Activated B cell treated with CpG ODN at 0.5 μM for 24 hours (primary cell): Measurements from ENCODE around the gene MAP6. TPM values are rescaled to one million over a fixed set of nuclear protein-coding genes. Genes with fewer than 3 reads are reported as not detected.

Experiments used
- ATAC-seq: fragments of 200-7000 bp; cut with Tn5 transposase; one replicate; pipeline ENCODE4 v1.10.0; 2021; ENCODE audit warnings: low read depth, mild to moderate bottlenecking, moderate library complexity
- CTCF ChIA-PET: fragments of 350-600 bp; sonication (Branson Sonifier 250); formaldehyde crosslinking; loops from one replicate; lab custom pipeline; 2021; ENCODE audit warnings: antibody characterized with exemption; lab: Charles Lee
- POLR2A ChIA-PET: fragments of 350-600 bp; sonication (Branson Sonifier 250); formaldehyde crosslinking; loops from one replicate; lab custom pipeline; 2021; ENCODE audit warnings: antibody characterized with exemption; lab: Charles Lee
- DNase-seq: peaks from one replicate; pipeline ENCODE4 v3.0.0; 2022
- H3K27ac Mint-ChIP-seq: one replicate; pipeline ENCODE4 v1.8.0; 2020; ENCODE audit warnings: mixed read lengths
- H3K27me3 Mint-ChIP-seq: one replicate; pipeline ENCODE4 v1.8.0; 2021; ENCODE audit warnings: mixed read lengths
- H3K36me3 Mint-ChIP-seq: one replicate; pipeline ENCODE4 v1.8.0; 2021; ENCODE audit warnings: low read depth, mixed read lengths
- H3K4me1 Mint-ChIP-seq: one replicate; pipeline ENCODE4 v1.8.0; 2021; ENCODE audit warnings: mixed read lengths
- H3K4me3 Mint-ChIP-seq: one replicate; pipeline ENCODE4 v1.8.0; 2020; ENCODE audit warnings: mild to moderate bottlenecking, mixed read lengths
- H3K9me3 Mint-ChIP-seq: one replicate; pipeline ENCODE4 v1.8.0; 2020; ENCODE audit warnings: mixed read lengths
- CTCF ChIP-seq: fragments of 200-600 bp; IDR thresholded peaks from one replicate; pipeline ENCODE4 v1.8.0; 2022; ENCODE audit warnings: antibody characterized with exemption, mild to moderate bottlenecking
- intact Hi-C: fragments of 100-400 bp; cut with micrococcal nuclease; formaldehyde crosslinking; loops from one replicate; pipeline ENCODE4 v1.15.1; 2024
- total RNA-seq: library from RNA; stranded (reverse); gene quantifications from 2 replicates; pipeline ENCODE4 v1.2.3, GENCODE V29; 2022

The MAP6 gene
- total RNA-seq, 1 donor from 2014 or later: 0.40 TPM

- ATAC-seq (no peak), DNase-seq (no peak)
- TF ChIP-seq CTCF: no peak
- intact Hi-C loops: no loop called here
- Mint-ChIP-seq H3K27ac (no peak overlapping the region), H3K9me3 (no peaks in the 10 kb centered on the region), H3K27me3 (peaks cover under 1% of the 10 kb centered on the region), H3K4me1 (peaks cover 20% of the 10 kb centered on the region), H3K4me3 (no peak overlapping the region), H3K36me3 (no peaks in the 10 kb centered on the region)
- ChIA-PET POLR2A (interaction anchor here (1.4 kb wide), 1 partner anchor 12 kb away, joined by 3 read pairs; no protein-coding TSS in a partner anchor), CTCF (interaction anchor here (0.8 to 1.7 kb wide), 3 partner anchors 9 to 611 kb away, joined by 3 to 4 read pairs (median 4); no protein-coding TSS in a partner anchor)
Measured at GRCh38 chr11:75598900-75599299, 69.9 kb downstream of the MAP6 start.

GRCh38 chr11:75598264-75598663 lies 70.6 kb downstream of the MAP6 start:
- no peak overlapping the region for H3K4me3 Mint-ChIP-seq
- no peaks in the 10 kb centered on the region for H3K9me3 Mint-ChIP-seq
- POLR2A ChIA-PET: interaction anchor here (1.4 kb wide), 1 partner anchor 11 kb away, joined by 3 read pairs; no protein-coding TSS in a partner anchor
- TF ChIP-seq CTCF: no peak
- no peaks in the 10 kb centered on the region for H3K36me3 Mint-ChIP-seq
- no peak overlapping the region for H3K27ac Mint-ChIP-seq
- peaks cover 20% of the 10 kb centered on the region for H3K4me1 Mint-ChIP-seq
- no peak for DNase-seq
- CTCF ChIA-PET: interaction anchor here (0.9 to 1.7 kb wide), 3 partner anchors 9 to 270 kb away, joined by 4 to 6 read pairs (median 5); no protein-coding TSS in a partner anchor
- intact Hi-C loops: no loop called here
- H3K27me3 Mint-ChIP-seq: no peaks in the 10 kb centered on the region
- ATAC-seq: no peak

- H3K27ac Mint-ChIP-seq: no peak overlapping the region
- ATAC-seq: no peak
- no peak overlapping the region for H3K4me3 Mint-ChIP-seq
- intact Hi-C loops: loop anchor here (1.0 to 2.0 kb wide), 2 partner anchors 50 to 109 kb away; no protein-coding TSS in a partner anchor
- no peaks in the 10 kb centered on the region for H3K9me3 Mint-ChIP-seq
- H3K27me3 Mint-ChIP-seq: peaks cover 4% of the 10 kb centered on the region
- H3K36me3 Mint-ChIP-seq: no peaks in the 10 kb centered on the region
- ChIA-PET CTCF (interaction anchor here (0.7 to 1.7 kb wide), 4 partner anchors 10 to 271 kb away, joined by 3 to 6 read pairs (median 4); no protein-coding TSS in a partner anchor), POLR2A (no interaction called here)
- no peak for DNase-seq
- TF ChIP-seq CTCF: no peak
- H3K4me1 Mint-ChIP-seq: peaks cover 20% of the 10 kb centered on the region
Measured at GRCh38 chr11:75597636-75598035, 71.2 kb downstream of the MAP6 start.

DNA sequence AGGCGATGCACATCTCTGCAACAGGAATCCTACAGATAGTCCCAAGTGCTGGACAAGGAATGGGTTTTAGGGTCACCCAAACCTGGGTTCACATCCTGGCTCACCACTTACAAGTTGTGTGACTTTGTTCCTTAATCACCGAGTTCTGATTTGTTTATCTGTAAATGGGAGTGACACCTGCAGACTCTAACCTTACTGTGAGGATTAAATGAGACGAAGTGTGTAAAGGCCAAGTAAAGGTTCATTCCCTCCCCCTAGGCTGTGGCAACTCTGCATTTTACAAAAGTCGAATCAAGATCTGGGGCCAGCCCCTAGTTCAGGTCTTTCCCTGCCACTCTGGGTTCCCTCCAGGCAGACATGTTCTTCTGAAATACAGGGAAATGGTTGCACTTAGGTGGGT lies 71.9 kb downstream of the MAP6 start:
- H3K4me1 Mint-ChIP-seq: peaks cover 20% of the 10 kb centered on the region
- H3K9me3 Mint-ChIP-seq: no peaks in the 10 kb centered on the region
- POLR2A ChIA-PET: interaction anchor here (1.1 kb wide), 1 partner anchor 12 kb away, joined by 5 read pairs; no protein-coding TSS in a partner anchor
- intact Hi-C loops: loop anchor here (1.0 to 2.0 kb wide), 2 partner anchors 50 to 110 kb away; no protein-coding TSS in a partner anchor
- peaks cover 4% of the 10 kb centered on the region for H3K27me3 Mint-ChIP-seq
- DNase-seq (no peak), ATAC-seq (no peak)
- no peak overlapping the region for H3K4me3 Mint-ChIP-seq
- no peak for TF ChIP-seq CTCF
- H3K36me3 Mint-ChIP-seq: no peaks in the 10 kb centered on the region
- no peak overlapping the region for H3K27ac Mint-ChIP-seq
- CTCF ChIA-PET: interaction anchor here (0.7 kb wide), 1 partner anchor 88 kb away, joined by 3 read pairs; no protein-coding TSS in a partner anchor

DNA sequence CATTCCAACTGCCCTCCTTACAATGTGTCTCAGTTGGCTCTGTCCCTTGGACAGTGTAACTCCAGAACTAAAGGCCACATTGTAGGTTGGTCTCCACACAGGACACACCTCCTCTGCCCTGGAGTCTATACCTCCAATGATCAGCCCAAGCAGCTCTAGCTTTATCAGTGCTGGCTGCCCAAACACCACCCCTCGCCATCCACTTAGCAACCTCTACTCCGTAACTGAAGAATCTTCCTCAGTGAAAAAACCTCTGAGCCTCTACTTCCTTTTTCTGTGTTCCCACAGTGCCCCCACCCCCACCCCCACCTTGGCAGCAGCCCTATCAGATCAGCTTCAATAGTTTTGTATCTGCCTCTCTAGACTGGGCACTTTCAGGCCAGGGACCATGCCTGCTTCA lies 73.4 kb downstream of the MAP6 start:
- ATAC-seq (peak; percentile 40), DNase-seq (no peak)
- Mint-ChIP-seq H3K27ac (no peak overlapping the region), H3K36me3 (no peaks in the 10 kb centered on the region), H3K9me3 (no peaks in the 10 kb centered on the region), H3K4me3 (no peak overlapping the region), H3K4me1 (peaks cover 20% of the 10 kb centered on the region), H3K27me3 (peaks cover 4% of the 10 kb centered on the region)
- POLR2A ChIA-PET: no interaction called here
- CTCF ChIA-PET: no interaction called here
- no peak for TF ChIP-seq CTCF
- intact Hi-C loops: no loop called here
